BLaER1 treated with 17β-estradiol and CSF1 and Interleukin-3, amounts not matched to agents 10 nM and 100 nM (cell line): ENCODE results near the gene USP24.

ENCODE experiments used
- H3K27ac ChIP-seq, 11 experiments: shearing (Covaris generic); formaldehyde crosslinking; 2 replicates each; pipeline ENCODE4 v1.8.1; 2022
- H3K27me3 ChIP-seq, 11 experiments: shearing (Covaris generic); formaldehyde crosslinking; 2 replicates each; pipeline ENCODE4 v1.8.1; 2022
- H3K36me3 ChIP-seq, 11 experiments: shearing (Covaris generic); formaldehyde crosslinking; 2 replicates each; pipeline ENCODE4 v1.8.1; 2022
- H3K4me1 ChIP-seq, 10 experiments: shearing (Covaris generic); formaldehyde crosslinking; 2 replicates each; pipeline ENCODE4 v1.8.1; 2022
- H3K4me2 ChIP-seq, 11 experiments: shearing (Covaris generic); formaldehyde crosslinking; 2 replicates each; pipeline ENCODE4 v1.8.1; 2022
- H3K4me3 ChIP-seq, 10 experiments: shearing (Covaris generic); formaldehyde crosslinking; 2 replicates each; pipeline ENCODE4 v1.8.1; 2022
- H3K9ac ChIP-seq, 11 experiments: shearing (Covaris generic); formaldehyde crosslinking; 2 replicates each; pipeline ENCODE4 v1.8.1; 2022
- H3K9me3 ChIP-seq, 11 experiments: shearing (Covaris generic); formaldehyde crosslinking; replicated peaks in 1 of 11; 2 replicates each; pipeline ENCODE4 v1.8.1; 2022
- H4K20me1 ChIP-seq, 11 experiments: shearing (Covaris generic); formaldehyde crosslinking; 2 replicates each; pipeline ENCODE4 v1.8.1; 2022
- Cebpa-rat ChIP-seq, 11 experiments: shearing (Covaris generic); IDR thresholded peaks; 2 replicates each; pipeline ENCODE4 v1.8.1; 2022

Gene USP24

GRCh38 chr1:55051169-55051568, 164.0 kb downstream of the USP24 start:
- Histone ChIP-seq H3K9me3 (no peaks in the 10 kb centered on the region), H3K27ac (no peak overlapping the region), H3K4me3 (no peak overlapping the region), H3K36me3 (no peaks in the 10 kb centered on the region), H3K4me2 (no peak overlapping the region), H4K20me1 (no peaks in the 10 kb centered on the region; a peak in 1 of 22 replicates), H3K4me1 (peaks cover 0 to 8% (median 0%) of the 10 kb centered on the region in 10 experiments; a peak in 1 of 20 replicates), H3K27me3 (no peaks in the 10 kb centered on the region), H3K9ac (no peak overlapping the region)
- TF ChIP-seq Cebpa-rat (IDR thresholded peaks at IDR 0.05) = no peak

DNA sequence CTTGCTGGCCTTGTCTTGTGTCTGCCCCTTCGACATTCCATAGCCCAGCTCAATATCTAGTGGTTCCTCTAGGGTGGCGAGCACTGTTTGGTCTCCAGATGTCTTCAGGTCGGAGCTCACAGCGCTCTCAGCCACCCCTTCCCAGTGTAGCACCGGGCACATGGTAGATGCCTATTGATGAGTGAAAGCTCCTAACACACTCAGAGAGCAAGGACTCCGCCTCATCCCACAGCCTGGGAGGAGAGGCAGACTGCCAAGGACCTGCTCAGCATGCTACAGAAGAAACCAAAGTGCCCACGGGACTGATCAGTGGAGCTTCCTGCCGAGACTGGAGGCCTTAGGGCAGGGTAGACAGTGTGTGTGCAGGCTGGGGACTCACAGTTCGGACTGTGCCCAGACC, 164.9 kb downstream of the USP24 start:
- no peaks in the 10 kb centered on the region for H3K36me3 ChIP-seq

DNA sequence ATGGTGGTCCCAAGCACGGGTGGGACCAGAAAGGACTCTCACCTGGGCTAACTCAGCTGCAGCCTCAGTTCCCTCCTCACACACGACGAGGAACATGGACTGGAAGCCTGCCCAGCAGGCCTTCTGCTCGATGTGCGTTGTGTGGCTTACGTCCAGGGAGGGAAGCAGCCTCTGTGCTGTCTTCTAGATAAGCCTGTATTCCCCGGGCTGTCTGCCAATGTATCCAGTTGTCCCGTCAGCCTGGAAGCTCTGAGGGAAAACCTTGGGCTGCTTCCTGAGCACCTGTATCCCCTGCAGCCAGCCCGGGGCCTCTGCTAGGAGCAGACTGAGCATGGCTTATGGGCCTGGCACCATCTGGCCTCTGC, 165.3 kb downstream of the USP24 start:
- Histone ChIP-seq H3K36me3 (no peaks in the 10 kb centered on the region), H3K9ac (no peak overlapping the region), H3K27ac (no peak overlapping the region)

More for the DNA sequence above, 164.9 kb downstream of the USP24 start:
- Histone ChIP-seq H3K27me3 (no peaks in the 10 kb centered on the region), H3K9ac (no peak overlapping the region), H3K9me3 (no peaks in the 10 kb centered on the region), H3K4me2 (no peak overlapping the region), H3K4me1 (peaks cover 0 to 8% (median 0%) of the 10 kb centered on the region in 10 experiments; a peak in 1 of 20 replicates), H3K4me3 (no peak overlapping the region), H4K20me1 (no peaks in the 10 kb centered on the region; a peak in 1 of 22 replicates), H3K27ac (no peak overlapping the region)
- no peak for TF ChIP-seq Cebpa-rat (IDR thresholded peaks at IDR 0.05)

GRCh38 chr1:55049271-55049913, 165.8 kb downstream of the USP24 start:
- H4K20me1 ChIP-seq = no peaks in the 10 kb centered on the region; a peak in 1 of 22 replicates
- H3K27ac ChIP-seq = no peak overlapping the region
- H3K9ac ChIP-seq = no peak overlapping the region
- no peak for TF ChIP-seq Cebpa-rat (IDR thresholded peaks at IDR 0.05)
- no peaks in the 10 kb centered on the region for H3K27me3 ChIP-seq
- no peaks in the 10 kb centered on the region for H3K9me3 ChIP-seq
- no peak overlapping the region for H3K4me3 ChIP-seq
- H3K36me3 ChIP-seq = no peaks in the 10 kb centered on the region
- H3K4me1 ChIP-seq = peaks cover 0 to 8% (median 0%) of the 10 kb centered on the region in 10 experiments; a peak in 1 of 20 replicates
- H3K4me2 ChIP-seq = no peak overlapping the region

More for the DNA sequence above, 165.3 kb downstream of the USP24 start:
- Histone ChIP-seq H4K20me1 (no peaks in the 10 kb centered on the region; a peak in 1 of 22 replicates), H3K4me1 (peaks cover 0 to 8% (median 0%) of the 10 kb centered on the region in 10 experiments; a peak in 1 of 20 replicates), H3K9me3 (no peaks in the 10 kb centered on the region), H3K27me3 (no peaks in the 10 kb centered on the region), H3K4me2 (no peak overlapping the region), H3K4me3 (no peak overlapping the region)
- no peak for TF ChIP-seq Cebpa-rat (IDR thresholded peaks at IDR 0.05)

GRCh38 chr1:55048453-55049270, 166.5 kb downstream of the USP24 start:
- Histone ChIP-seq H3K9ac (no peak overlapping the region), H3K4me3 (no peak overlapping the region), H3K4me1 (peaks cover 0 to 8% (median 0%) of the 10 kb centered on the region in 10 experiments; a peak in 1 of 20 replicates), H4K20me1 (no peaks in the 10 kb centered on the region; a peak in 1 of 22 replicates), H3K27ac (no peak overlapping the region), H3K36me3 (no peaks in the 10 kb centered on the region), H3K27me3 (no peaks in the 10 kb centered on the region), H3K9me3 (no peaks in the 10 kb centered on the region), H3K4me2 (no peak overlapping the region)
- TF ChIP-seq Cebpa-rat (IDR thresholded peaks at IDR 0.05) = no peak

DNA sequence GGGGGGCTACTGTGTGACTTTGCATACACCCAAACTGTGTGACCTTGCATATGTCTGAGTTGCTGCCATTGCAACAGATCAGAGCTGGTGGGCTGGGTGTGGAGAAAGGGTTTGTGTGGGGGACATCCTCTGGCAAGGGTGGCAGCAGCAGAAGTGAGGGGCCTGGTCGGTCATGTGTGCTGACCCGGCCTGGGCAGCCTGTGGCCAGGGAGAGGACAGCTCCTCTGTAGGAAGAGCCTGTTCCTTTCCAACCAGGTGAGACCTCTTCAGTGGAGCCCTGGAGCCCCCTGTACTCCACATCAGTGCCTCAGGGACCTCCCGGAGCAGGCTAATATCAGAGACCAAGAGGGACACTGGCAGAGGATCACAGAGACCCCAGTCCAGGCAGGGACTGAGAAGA, 167.6 kb downstream of the USP24 start:
- Histone ChIP-seq H4K20me1 (no peaks in the 10 kb centered on the region; a peak in 1 of 22 replicates), H3K4me1 (peaks cover 0 to 6% (median 0%) of the 10 kb centered on the region in 10 experiments; a peak in 1 of 20 replicates), H3K9ac (no peak overlapping the region), H3K4me2 (no peak overlapping the region), H3K27me3 (no peaks in the 10 kb centered on the region), H3K4me3 (no peak overlapping the region), H3K27ac (no peak overlapping the region), H3K36me3 (no peaks in the 10 kb centered on the region), H3K9me3 (no peaks in the 10 kb centered on the region)
- no peak for TF ChIP-seq Cebpa-rat (IDR thresholded peaks at IDR 0.05)

DNA sequence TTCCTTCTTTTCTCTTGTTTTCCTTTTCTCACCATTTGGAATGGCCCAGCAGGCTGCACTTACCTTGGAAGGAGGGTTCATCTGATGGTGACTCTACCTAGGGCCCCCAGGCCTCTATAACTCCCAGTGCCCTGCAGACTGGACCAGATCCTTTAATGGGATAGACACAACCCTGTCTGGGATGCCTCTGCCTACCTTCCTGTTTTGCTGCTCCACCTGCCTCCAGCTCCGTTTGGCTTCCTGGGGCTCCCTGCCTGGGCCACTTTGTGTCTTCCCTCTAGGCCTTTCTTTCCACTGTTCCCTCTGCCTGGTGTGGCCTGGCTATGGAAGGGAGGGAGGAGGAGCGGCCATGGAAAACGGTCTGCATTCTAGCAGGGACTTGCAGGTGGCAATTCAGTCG, 168.3 kb downstream of the USP24 start:
- H3K4me2 ChIP-seq = no peak overlapping the region
- H3K36me3 ChIP-seq = no peaks in the 10 kb centered on the region
- H3K27ac ChIP-seq = no peak overlapping the region
- no peaks in the 10 kb centered on the region; a peak in 1 of 22 replicates for H4K20me1 ChIP-seq
- TF ChIP-seq Cebpa-rat (IDR thresholded peaks at IDR 0.05) = no peak
- no peaks in the 10 kb centered on the region for H3K9me3 ChIP-seq
- H3K27me3 ChIP-seq = no peaks in the 10 kb centered on the region
- H3K9ac ChIP-seq = no peak overlapping the region
- H3K4me3 ChIP-seq = no peak overlapping the region
- no peaks in the 10 kb centered on the region for H3K4me1 ChIP-seq

- Histone ChIP-seq H3K4me1 (peaks cover 0 to 11% (median 0%) of the 10 kb centered on the region in 10 experiments; a peak in 7 of 20 replicates), H3K9ac (no peak overlapping the region), H4K20me1 (no peaks in the 10 kb centered on the region; a peak in 1 of 22 replicates), H3K9me3 (no peaks in the 10 kb centered on the region), H3K27ac (no peak overlapping the region), H3K4me2 (no peak overlapping the region), H3K36me3 (no peaks in the 10 kb centered on the region), H3K4me3 (no peak overlapping the region), H3K27me3 (peaks cover 0 to 4% (median 0%) of the 10 kb centered on the region in 11 experiments; a peak in 1 of 22 replicates)
- no peak for TF ChIP-seq Cebpa-rat (IDR thresholded peaks at IDR 0.05)
Measured at GRCh38 chr1:55045430-55045829, 169.7 kb downstream of the USP24 start.

- no peaks in the 10 kb centered on the region for H3K36me3 ChIP-seq
- no peak overlapping the region for H3K9ac ChIP-seq
- H3K4me2 ChIP-seq = no peak overlapping the region
- no peak overlapping the region for H3K27ac ChIP-seq
- H3K9me3 ChIP-seq = no peaks in the 10 kb centered on the region
- no peaks in the 10 kb centered on the region; a peak in 1 of 22 replicates for H4K20me1 ChIP-seq
- H3K4me3 ChIP-seq = no peak overlapping the region
- peaks cover 0 to 7% (median 0%) of the 10 kb centered on the region in 11 experiments; a peak in 4 of 22 replicates for H3K27me3 ChIP-seq
- TF ChIP-seq Cebpa-rat (IDR thresholded peaks at IDR 0.05) = no peak
- H3K4me1 ChIP-seq = peaks cover 0 to 11% (median 0%) of the 10 kb centered on the region in 10 experiments; a peak in 7 of 20 replicates
Measured at GRCh38 chr1:55044617-55045397, 170.4 kb downstream of the USP24 start.
